IMR-90 (cell line): ENCODE measurements around the gene CCR6. TPM values are rescaled to one million over a fixed set of nuclear protein-coding genes. Genes with fewer than 3 reads are reported as not detected.

ENCODE experiments used
- ATAC-seq: fragments of 200-7000 bp; cut with Tn5 transposase; 2 replicates; pipeline ENCODE4 v1.9.1; 2020; ENCODE audit warnings: low read depth, mild to moderate bottlenecking, moderate library complexity
- BruUV-seq: library from RNA; stranded (reverse); fragments of 400-500 nt; replicated peaks from 2 replicates; lab custom pipeline; 2021; lab: Mats Ljungman, UMichigan
- CTCF ChIA-PET: fragments of 300-600 bp; formaldehyde crosslinking; extraction: SDS; loops from one replicate; lab custom pipeline; 2021; ENCODE audit warnings: antibody characterized with exemption; lab: Yijun Ruan, JAX
- POLR2A ChIA-PET: fragments of 300-600 bp; sonication (Branson Sonifier 250); formaldehyde crosslinking; loops from one replicate; lab custom pipeline; 2022; ENCODE audit warnings: antibody characterized with exemption; ENCODE audit not compliant: unreplicated experiment; lab: Charles Lee
- DNase-seq: peaks from one replicate; pipeline ENCODE4 v3.0.0; 2013
- H2AFZ ChIP-seq: replicated peaks from 2 replicates; pipeline ENCODE3; 2013; ENCODE audit warnings: low read length, mild to moderate bottlenecking; ENCODE audit not compliant: poor library complexity
- H2AK5ac ChIP-seq: 2 replicates; pipeline ENCODE4 v1.6.1; 2013; ENCODE audit warnings: low read depth, low read length, inconsistent platforms
- H2AK9ac ChIP-seq: replicated peaks from 2 replicates; pipeline ENCODE3; 2013; ENCODE audit warnings: mild to moderate bottlenecking, low read depth, low read length, moderate library complexity; ENCODE audit not compliant: poor library complexity
- H2BK120ac ChIP-seq: 2 replicates; pipeline ENCODE4 v1.6.1; 2013; ENCODE audit warnings: low read depth, low read length, inconsistent platforms
- H2BK15ac ChIP-seq: 3 replicates; pipeline ENCODE4 v1.6.1; 2013; ENCODE audit warnings: low read depth, low read length, inconsistent platforms
- H2BK20ac ChIP-seq: 2 replicates; pipeline ENCODE4 v1.6.1; 2013; ENCODE audit warnings: low read depth, mild to moderate bottlenecking, inconsistent platforms, low read length, moderate library complexity
- H2BK5ac ChIP-seq: 2 replicates; pipeline ENCODE4 v1.6.1; 2013; ENCODE audit warnings: mild to moderate bottlenecking, low read depth, low read length, inconsistent platforms; ENCODE audit not compliant: poor library complexity, severe bottlenecking
- H3K14ac ChIP-seq: replicated peaks from 2 replicates; pipeline ENCODE4 v1.6.1; 2013; ENCODE audit warnings: low read depth, low read length, inconsistent platforms
- H3K18ac ChIP-seq: 2 replicates; pipeline ENCODE4 v1.6.1; 2013; ENCODE audit warnings: low read depth, low read length, control low read depth
- H3K23ac ChIP-seq: 2 replicates; pipeline ENCODE4 v1.6.1; 2013; ENCODE audit warnings: low read depth, low read length, inconsistent platforms
- H3K27ac ChIP-seq: 2 replicates; pipeline ENCODE4 v1.5.1; 2013; ENCODE audit warnings: mild to moderate bottlenecking, control low read depth, low read length; ENCODE audit not compliant: insufficient read depth
- H3K27me3 ChIP-seq: 2 replicates; pipeline ENCODE4 v1.6.1; 2013; ENCODE audit warnings: low read length; ENCODE audit not compliant: control insufficient read depth, insufficient read depth
- H3K36me3 ChIP-seq: 2 replicates; pipeline ENCODE4 v1.6.1; 2013; ENCODE audit warnings: low read length, mixed read lengths; ENCODE audit not compliant: control insufficient read depth, insufficient read depth
- H3K4ac ChIP-seq: 2 replicates; pipeline ENCODE4 v1.6.1; 2013; ENCODE audit warnings: low read depth, low read length, inconsistent platforms
- H3K4me1 ChIP-seq: 2 replicates; pipeline ENCODE4 v1.6.1; 2013; ENCODE audit warnings: low read length, mixed read lengths; ENCODE audit not compliant: control insufficient read depth, insufficient read depth
- H3K4me2 ChIP-seq: 2 replicates; pipeline ENCODE4 v1.6.1; 2013; ENCODE audit warnings: low read depth, mild to moderate bottlenecking, control low read depth, low read length, moderate library complexity
- H3K4me3 ChIP-seq: 2 replicates; pipeline ENCODE4 v1.5.1; 2013; ENCODE audit warnings: low read depth, mild to moderate bottlenecking, control low read depth, low read length, moderate library complexity; ENCODE audit not compliant: insufficient read depth
- H3K56ac ChIP-seq: 2 replicates; pipeline ENCODE4 v1.6.1; 2013; ENCODE audit warnings: low read length, inconsistent platforms; ENCODE audit not compliant: insufficient read depth; ENCODE audit errors: extremely low read depth
- H3K79me1 ChIP-seq, 2 experiments: 2 replicates each; pipeline ENCODE4 v1.6.1; 2013; ENCODE audit warnings: low read length in 2 of 2, inconsistent platforms in 1 of 2, low read depth in 1 of 2
- H3K9ac ChIP-seq: 2 replicates; pipeline ENCODE4 v1.6.1; 2013; ENCODE audit warnings: low read depth, low read length, control low read depth
- H3K9me1 ChIP-seq: 2 replicates; pipeline ENCODE4 v1.6.1; 2013; ENCODE audit warnings: low read length, inconsistent platforms; ENCODE audit not compliant: insufficient read depth
- H3K9me3 ChIP-seq: 2 replicates; pipeline ENCODE4 v1.6.1; 2013; ENCODE audit warnings: low read length; ENCODE audit not compliant: control insufficient read depth, insufficient read depth
- H4K20me1 ChIP-seq: 2 replicates; pipeline ENCODE4 v1.6.1; 2013; ENCODE audit warnings: low read length, inconsistent platforms; ENCODE audit not compliant: insufficient read depth
- H4K5ac ChIP-seq: 2 replicates; pipeline ENCODE4 v1.6.1; 2013; ENCODE audit warnings: mild to moderate bottlenecking, low read depth, low read length, control low read depth
- H4K8ac ChIP-seq, 2 experiments: 2 replicates each; pipeline ENCODE4 v1.6.1; 2013; ENCODE audit warnings: low read depth in 2 of 2, low read length in 2 of 2, control low read depth in 1 of 2, inconsistent platforms in 1 of 2
- H4K91ac ChIP-seq: 2 replicates; pipeline ENCODE4 v1.6.1; 2013; ENCODE audit warnings: low read depth, low read length, inconsistent platforms; ENCODE audit not compliant: insufficient read depth
- CHD1 ChIP-seq: IDR thresholded peaks from 2 replicates; pipeline ENCODE4 v1.6.1; 2012; ENCODE audit warnings: low read depth, low read length, improper control_type of control experiment
- ELK1 ChIP-seq: fragments of 150-350 bp; IDR thresholded peaks from 2 replicates; pipeline ENCODE4 v1.6.1; 2016; ENCODE audit warnings: low read depth, mild to moderate bottlenecking, low read length, moderate library complexity, borderline replicate concordance
- MAZ ChIP-seq: IDR thresholded peaks from 2 replicates; pipeline ENCODE4 v1.6.1; 2012; ENCODE audit warnings: low read depth, mild to moderate bottlenecking, low read length, improper control_type of control experiment, moderate library complexity, borderline replicate concordance
- MXI1 ChIP-seq: IDR thresholded peaks from 2 replicates; pipeline ENCODE4 v1.6.1; 2012; ENCODE audit warnings: low read depth, mild to moderate bottlenecking, low read length, moderate library complexity, borderline replicate concordance
- POLR2A ChIP-seq: IDR thresholded peaks from 2 replicates; pipeline ENCODE4 v1.6.1; 2012; ENCODE audit warnings: mild to moderate bottlenecking, low read depth, low read length
- RAD21 ChIP-seq: IDR thresholded peaks from 2 replicates; pipeline ENCODE4 v1.6.1; 2012; ENCODE audit warnings: low read length, improper control_type of control experiment
- RFX5 ChIP-seq: IDR thresholded peaks from 2 replicates; pipeline ENCODE4 v1.8.0; 2012; ENCODE audit warnings: low read depth, mild to moderate bottlenecking, low read length, moderate library complexity
- SMC3 ChIP-seq: fragments of 150-350 bp; IDR thresholded peaks from 2 replicates; pipeline ENCODE4 v1.6.1; 2016; ENCODE audit warnings: low read depth, mild to moderate bottlenecking, antibody characterized with exemption, low read length, moderate library complexity
- USF2 ChIP-seq: fragments of 150-350 bp; IDR thresholded peaks from 2 replicates; pipeline ENCODE4 v1.6.1; 2017; ENCODE audit warnings: mild to moderate bottlenecking, antibody characterized with exemption, low read length, low read depth
- WGBS, 2 experiments: methylation state at CpG; one replicate each; pipeline versions ENCODE4 v1.1.5 to v1.1.7; 2013; ENCODE audit warnings: missing lambda C conversion rate in 2 of 2; ENCODE audit not compliant: insufficient read length in 1 of 2; ENCODE audit errors: extremely low coverage in 2 of 2; 5-methylcytosine and 5-hydroxymethylcytosine counted together
- dilution Hi-C: fragments of 300-500 bp; cut with HindIII; formaldehyde crosslinking; loops from one replicate; pipeline ENCODE4 v1.14.3; 2018; ENCODE audit warnings: low sequenced_read_pairs; ENCODE audit not compliant: unreplicated experiment
- in situ Hi-C: fragments of 300-500 bp; cut with MboI; formaldehyde crosslinking; loops from 3 replicates; pipeline ENCODE4 v1.14.3; 2019; ENCODE audit warnings: low sequenced_read_pairs, inconsistent platforms, mixed read lengths
- intact Hi-C: fragments of 100-400 bp; cut with micrococcal nuclease; formaldehyde crosslinking; loops from 2 replicates; pipeline ENCODE4 v1.10.0; 2022
- polyA plus RNA-seq, 3 experiments: library from polyadenylated mRNA; depleted of rRNA; stranded (reverse); fragments of >200 nt; gene quantifications; 2 replicates each; pipeline ENCODE4 v1.2.3, GENCODE V29; 2012; ENCODE audit warnings: low replicate concordance in 1 of 3
- total RNA-seq: library from RNA; depleted of rRNA; stranded (reverse); fragments of >200 nt; gene quantifications from 2 replicates; pipeline ENCODE4 v1.2.3, GENCODE V29; 2012

Gene CCR6
- total and polyA plus RNA-seq, 2 of the 4 experiments (the other 2 are of a cell fraction), result not detected

- Histone ChIP-seq H3K27me3 (no peaks in the 10 kb centered on the region), H3K4me2 (no peak overlapping the region), H2BK5ac (no peak overlapping the region), H3K9me1 (no peaks in the 10 kb centered on the region), H3K14ac (no peak overlapping the region), H3K4me1 (no peaks in the 10 kb centered on the region), H3K18ac (no peak overlapping the region), H3K9me3 (peaks cover 28% of the 10 kb centered on the region), H2AK5ac (no peak overlapping the region), H3K9ac (no peak overlapping the region), H2BK20ac (no peak overlapping the region), H3K36me3 (no peaks in the 10 kb centered on the region), H2AK9ac (no peak overlapping the region), H2BK120ac (no peak overlapping the region), H3K79me1 (no peaks in the 10 kb centered on the region), H3K27ac (no peak overlapping the region), H3K56ac (no peak overlapping the region), H3K23ac (no peak overlapping the region), H4K8ac (no peak overlapping the region), H2AFZ (no peak overlapping the region), H3K4me3 (no peak overlapping the region), H4K91ac (no peak overlapping the region), H4K20me1 (no peaks in the 10 kb centered on the region), H4K5ac (no peak overlapping the region), H3K4ac (no peak overlapping the region), H2BK15ac (no peak overlapping the region)
- in situ Hi-C loops, result no loop called here
- no TSS peak for BruUV-seq
- ATAC-seq (no peak), DNase-seq (no peak)
- dilution Hi-C loops, result no loop called here
- intact Hi-C loops, result no loop called here
- CTCF ChIA-PET, result no interaction called here
- WGBS, 2 experiments, result no CpG with 5 or more reads among the region's 1 CpG
- POLR2A ChIA-PET, result no interaction called here
- TF ChIP-seq MXI1 (no peak), RFX5 (no peak), RAD21 (no peak), USF2 (no peak), MAZ (no peak), POLR2A (no peak), SMC3 (no peak), ELK1 (no peak), CHD1 (no peak)
Measured at GRCh38 chr6:167120583-167120903, 2.4 kb upstream of the CCR6 start.
